WTC11 (cell line): Measurements from ENCODE around the gene ANKRD28. TPM values are rescaled to one million over a fixed set of nuclear protein-coding genes. Genes with fewer than 3 reads are reported as not detected.

Experiments
- ATAC-seq: fragments of 200-7000 bp; cut with Tn5 transposase; 2 replicates; pipeline ENCODE4 v1.10.0; 2021; ENCODE audit warnings: mild to moderate bottlenecking, moderate library complexity
- CTCF ChIA-PET: fragments of 300-600 bp; sonication (Branson Sonifier 250); formaldehyde crosslinking; loops from one replicate; lab custom pipeline; 2021; ENCODE audit warnings: antibody characterized with exemption; lab: Charles Lee
- POLR2A ChIA-PET: fragments of 350-600 bp; sonication (Branson Sonifier 250); formaldehyde crosslinking; loops from one replicate; lab custom pipeline; 2021; ENCODE audit warnings: antibody characterized with exemption; lab: Charles Lee
- DNase-seq: peaks from one replicate; pipeline ENCODE4 v3.0.0; 2021; ENCODE audit warnings: low spot score
- H3K27ac Mint-ChIP-seq: 2 replicates; pipeline ENCODE4 v1.8.0; 2021; ENCODE audit warnings: mixed read lengths
- H3K27me3 Mint-ChIP-seq: 2 replicates; pipeline ENCODE4 v1.8.0; 2021; ENCODE audit warnings: low read depth, mild to moderate bottlenecking, moderate library complexity, mixed read lengths
- H3K36me3 Mint-ChIP-seq: 2 replicates; pipeline ENCODE4 v1.8.0; 2021; ENCODE audit warnings: mixed read lengths
- H3K4me1 Mint-ChIP-seq: 2 replicates; pipeline ENCODE4 v1.8.0; 2022; ENCODE audit warnings: mixed read lengths
- H3K4me3 Mint-ChIP-seq: 2 replicates; pipeline ENCODE4 v1.8.0; 2021; ENCODE audit warnings: mild to moderate bottlenecking, moderate library complexity, mixed read lengths
- H3K9me3 Mint-ChIP-seq: 2 replicates; pipeline ENCODE4 v1.8.0; 2021; ENCODE audit warnings: mixed read lengths
- AR ChIP-seq: fragments of 250-450 bp; sonication (Bioruptor Pico); IDR thresholded peaks from 2 replicates; pipeline ENCODE4 v1.9.0; 2021; ENCODE audit warnings: mild to moderate bottlenecking
- ARID4B ChIP-seq: sonication (generic); formaldehyde crosslinking; IDR thresholded peaks from 2 replicates; pipeline ENCODE4 v1.8.0; 2023; ENCODE audit warnings: missing genetic modification reagents, mild to moderate bottlenecking, borderline replicate concordance
- ATF2 ChIP-seq: sonication (generic); formaldehyde crosslinking; IDR thresholded peaks from 2 replicates; pipeline ENCODE4 v1.8.1; 2022; ENCODE audit warnings: low read depth, missing genetic modification reagents, borderline replicate concordance
- CREB1 ChIP-seq: sonication (generic); formaldehyde crosslinking; IDR thresholded peaks from 2 replicates; pipeline ENCODE4 v1.8.0; 2023; ENCODE audit warnings: mild to moderate bottlenecking, missing genetic modification reagents
- E2F1 ChIP-seq: sonication (generic); formaldehyde crosslinking; IDR thresholded peaks from 2 replicates; pipeline ENCODE4 v1.8.0; 2022; ENCODE audit warnings: mild to moderate bottlenecking, missing genetic modification reagents
- EMX1 ChIP-seq: fragments of 250-450 bp; sonication (Bioruptor Pico); IDR thresholded peaks from 2 replicates; pipeline ENCODE4 v1.8.0; 2021; ENCODE audit warnings: mild to moderate bottlenecking
- ERG ChIP-seq: fragments of 250-450 bp; sonication (Bioruptor Pico); IDR thresholded peaks from 2 replicates; pipeline ENCODE4 v1.8.0; 2021; ENCODE audit warnings: mild to moderate bottlenecking
- FOXJ3 ChIP-seq: sonication (generic); formaldehyde crosslinking; IDR thresholded peaks from 2 replicates; pipeline ENCODE4 v1.9.0; 2021; ENCODE audit warnings: missing genetic modification reagents, mild to moderate bottlenecking, borderline replicate concordance
- GTF2I ChIP-seq: fragments of 250-450 bp; sonication (Bioruptor Pico); conservative IDR thresholded peaks from 2 replicates; pipeline ENCODE4 v1.4.0; 2021; ENCODE audit warnings: mild to moderate bottlenecking
- JUN ChIP-seq: sonication (generic); formaldehyde crosslinking; IDR thresholded peaks from 2 replicates; pipeline ENCODE4 v1.8.0; 2023; ENCODE audit warnings: mild to moderate bottlenecking, missing genetic modification reagents
- MYBL2 ChIP-seq: sonication (generic); formaldehyde crosslinking; IDR thresholded peaks from 2 replicates; pipeline ENCODE4 v1.8.1; 2023; ENCODE audit warnings: mild to moderate bottlenecking, moderate library complexity, missing genetic modification reagents
- SOX15 ChIP-seq: fragments of 250-450 bp; sonication (Bioruptor Pico); IDR thresholded peaks from 2 replicates; pipeline ENCODE4 v1.9.0; 2021; ENCODE audit warnings: mild to moderate bottlenecking
- TCF7 ChIP-seq: sonication (generic); formaldehyde crosslinking; IDR thresholded peaks from 2 replicates; pipeline ENCODE4 v1.8.0; 2022; ENCODE audit warnings: mild to moderate bottlenecking, low read depth, missing genetic modification reagents, moderate library complexity
- TEAD4 ChIP-seq: sonication (generic); formaldehyde crosslinking; IDR thresholded peaks from 2 replicates; pipeline ENCODE4 v1.8.0; 2022; ENCODE audit warnings: mild to moderate bottlenecking, missing genetic modification reagents
- ZBTB21 ChIP-seq: sonication (generic); formaldehyde crosslinking; IDR thresholded peaks from 2 replicates; pipeline ENCODE4 v1.8.1; 2023; ENCODE audit warnings: mild to moderate bottlenecking, missing genetic modification reagents, borderline replicate concordance
- ZBTB43 ChIP-seq: sonication (generic); formaldehyde crosslinking; IDR thresholded peaks from 2 replicates; pipeline ENCODE4 v1.8.1; 2023; ENCODE audit warnings: mild to moderate bottlenecking, missing genetic modification reagents
- total RNA-seq: library from RNA; stranded (reverse); gene quantifications from 3 replicates; pipeline ENCODE4 v1.2.3, GENCODE V29; 2021

Gene ANKRD28
- total RNA-seq, 1 experiment from 2014 or later = 51.6 TPM

GRCh38 chr3:15787941-15788340 lies 9.8 kb downstream of the ANKRD28 start:
- H3K4me1 Mint-ChIP-seq = peaks cover 20% of the 10 kb centered on the region
- ATAC-seq = no peak
- H3K27ac Mint-ChIP-seq = no peak overlapping the region
- TF ChIP-seq ZBTB21 (CRISPR knock-in tag) (no peak), ATF2 (CRISPR knock-in tag) (no peak)
- POLR2A ChIA-PET = no interaction called here
- peaks cover 4% of the 10 kb centered on the region; the same call in 1 of the 2 replicates for H3K9me3 Mint-ChIP-seq
- peaks cover 9% of the 10 kb centered on the region for H3K36me3 Mint-ChIP-seq
- CTCF ChIA-PET = interaction anchor here (0.9 kb wide), 1 partner anchor 10 kb away, joined by 3 read pairs; the partner anchor contains the start of gene ANKRD28
- H3K27me3 Mint-ChIP-seq = no peaks in the 10 kb centered on the region
- H3K4me3 Mint-ChIP-seq = no peak overlapping the region
- no peak for DNase-seq

- CTCF ChIA-PET = interaction anchor here (0.9 kb wide), 1 partner anchor 10 kb away, joined by 3 read pairs; the partner anchor contains the start of gene ANKRD28
- no peak for TF ChIP-seq EMX1 (CRISPR knock-in tag)
- no peak for TF ChIP-seq ERG
- no peak for TF ChIP-seq AR
- TF ChIP-seq TCF7 = no peak
- TF ChIP-seq MYBL2 (CRISPR knock-in tag) = no peak
- no peak for TF ChIP-seq FOXJ3 (CRISPR knock-in tag)
- TF ChIP-seq E2F1 = no peak
- TF ChIP-seq ARID4B = no peak
- TF ChIP-seq CREB1 (CRISPR knock-in tag) = no peak
- no peak for TF ChIP-seq TEAD4 (CRISPR knock-in tag)
- no peak for TF ChIP-seq GTF2I
- TF ChIP-seq JUN (CRISPR knock-in tag) = no peak
- no peak for TF ChIP-seq SOX15 (CRISPR knock-in tag)
- TF ChIP-seq ZBTB43 = no peak
- TF ChIP-seq, all 79 proteins: peak for 0
- Mint-ChIP-seq H3K4me3 (no peak overlapping the region), H3K27me3 (no peaks in the 10 kb centered on the region), H3K27ac (no peak overlapping the region), H3K4me1 (peaks cover 20% of the 10 kb centered on the region), H3K36me3 (peaks cover 9% of the 10 kb centered on the region), H3K9me3 (peaks cover 4% of the 10 kb centered on the region; the same call in 1 of the 2 replicates)
- ATAC-seq (no peak), DNase-seq (no peak)
- POLR2A ChIA-PET = no interaction called here
Observed at GRCh38 chr3:15787526-15787925, 10.3 kb downstream of the ANKRD28 start.
